IMR-90 (cell line): ENCODE data around the gene FKBP1B. TPM values are rescaled to one million over a fixed set of nuclear protein-coding genes. Genes with fewer than 3 reads are reported as not detected.
"Not testable (repeated sequence)": the region's sequence is repeated elsewhere in the genome, so short reads cannot be mapped to it uniquely, and the experiment has no call there.

Experiments used
- ATAC-seq: fragments of 200-7000 bp; cut with Tn5 transposase; 2 replicates; pipeline ENCODE4 v1.9.1; 2020; ENCODE audit warnings: low read depth, mild to moderate bottlenecking, moderate library complexity
- BruUV-seq: library from RNA; stranded (reverse); fragments of 400-500 nt; replicated peaks from 2 replicates; lab custom pipeline; 2021; lab: Mats Ljungman, UMichigan
- CTCF ChIA-PET: fragments of 300-600 bp; formaldehyde crosslinking; extraction: SDS; loops from one replicate; lab custom pipeline; 2021; ENCODE audit warnings: antibody characterized with exemption; lab: Yijun Ruan, JAX
- POLR2A ChIA-PET: fragments of 300-600 bp; sonication (Branson Sonifier 250); formaldehyde crosslinking; loops from one replicate; lab custom pipeline; 2022; ENCODE audit warnings: antibody characterized with exemption; ENCODE audit not compliant: unreplicated experiment; lab: Charles Lee
- DNase-seq: peaks from one replicate; pipeline ENCODE4 v3.0.0; 2013
- H2AFZ ChIP-seq: replicated peaks from 2 replicates; pipeline ENCODE3; 2013; ENCODE audit warnings: low read length, mild to moderate bottlenecking; ENCODE audit not compliant: poor library complexity
- H2AK5ac ChIP-seq: 2 replicates; pipeline ENCODE4 v1.6.1; 2013; ENCODE audit warnings: low read depth, low read length, inconsistent platforms
- H2AK9ac ChIP-seq: replicated peaks from 2 replicates; pipeline ENCODE3; 2013; ENCODE audit warnings: mild to moderate bottlenecking, low read depth, low read length, moderate library complexity; ENCODE audit not compliant: poor library complexity
- H2BK120ac ChIP-seq: 2 replicates; pipeline ENCODE4 v1.6.1; 2013; ENCODE audit warnings: low read depth, low read length, inconsistent platforms
- H2BK15ac ChIP-seq: 3 replicates; pipeline ENCODE4 v1.6.1; 2013; ENCODE audit warnings: low read depth, low read length, inconsistent platforms
- H2BK20ac ChIP-seq: 2 replicates; pipeline ENCODE4 v1.6.1; 2013; ENCODE audit warnings: low read depth, mild to moderate bottlenecking, inconsistent platforms, low read length, moderate library complexity
- H2BK5ac ChIP-seq: 2 replicates; pipeline ENCODE4 v1.6.1; 2013; ENCODE audit warnings: mild to moderate bottlenecking, low read depth, low read length, inconsistent platforms; ENCODE audit not compliant: poor library complexity, severe bottlenecking
- H3K14ac ChIP-seq: replicated peaks from 2 replicates; pipeline ENCODE4 v1.6.1; 2013; ENCODE audit warnings: low read depth, low read length, inconsistent platforms
- H3K18ac ChIP-seq: 2 replicates; pipeline ENCODE4 v1.6.1; 2013; ENCODE audit warnings: low read depth, low read length, control low read depth
- H3K23ac ChIP-seq: 2 replicates; pipeline ENCODE4 v1.6.1; 2013; ENCODE audit warnings: low read depth, low read length, inconsistent platforms
- H3K27ac ChIP-seq: 2 replicates; pipeline ENCODE4 v1.5.1; 2013; ENCODE audit warnings: mild to moderate bottlenecking, control low read depth, low read length; ENCODE audit not compliant: insufficient read depth
- H3K27me3 ChIP-seq: 2 replicates; pipeline ENCODE4 v1.6.1; 2013; ENCODE audit warnings: low read length; ENCODE audit not compliant: control insufficient read depth, insufficient read depth
- H3K36me3 ChIP-seq: 2 replicates; pipeline ENCODE4 v1.6.1; 2013; ENCODE audit warnings: low read length, mixed read lengths; ENCODE audit not compliant: control insufficient read depth, insufficient read depth
- H3K4ac ChIP-seq: 2 replicates; pipeline ENCODE4 v1.6.1; 2013; ENCODE audit warnings: low read depth, low read length, inconsistent platforms
- H3K4me1 ChIP-seq: 2 replicates; pipeline ENCODE4 v1.6.1; 2013; ENCODE audit warnings: low read length, mixed read lengths; ENCODE audit not compliant: control insufficient read depth, insufficient read depth
- H3K4me2 ChIP-seq: 2 replicates; pipeline ENCODE4 v1.6.1; 2013; ENCODE audit warnings: low read depth, mild to moderate bottlenecking, control low read depth, low read length, moderate library complexity
- H3K4me3 ChIP-seq: 2 replicates; pipeline ENCODE4 v1.5.1; 2013; ENCODE audit warnings: low read depth, mild to moderate bottlenecking, control low read depth, low read length, moderate library complexity; ENCODE audit not compliant: insufficient read depth
- H3K56ac ChIP-seq: 2 replicates; pipeline ENCODE4 v1.6.1; 2013; ENCODE audit warnings: low read length, inconsistent platforms; ENCODE audit not compliant: insufficient read depth; ENCODE audit errors: extremely low read depth
- H3K79me1 ChIP-seq, 2 experiments: 2 replicates each; pipeline ENCODE4 v1.6.1; 2013; ENCODE audit warnings: low read length in 2 of 2, inconsistent platforms in 1 of 2, low read depth in 1 of 2
- H3K9ac ChIP-seq: 2 replicates; pipeline ENCODE4 v1.6.1; 2013; ENCODE audit warnings: low read depth, low read length, control low read depth
- H3K9me1 ChIP-seq: 2 replicates; pipeline ENCODE4 v1.6.1; 2013; ENCODE audit warnings: low read length, inconsistent platforms; ENCODE audit not compliant: insufficient read depth
- H3K9me3 ChIP-seq: 2 replicates; pipeline ENCODE4 v1.6.1; 2013; ENCODE audit warnings: low read length; ENCODE audit not compliant: control insufficient read depth, insufficient read depth
- H4K20me1 ChIP-seq: 2 replicates; pipeline ENCODE4 v1.6.1; 2013; ENCODE audit warnings: low read length, inconsistent platforms; ENCODE audit not compliant: insufficient read depth
- H4K5ac ChIP-seq: 2 replicates; pipeline ENCODE4 v1.6.1; 2013; ENCODE audit warnings: mild to moderate bottlenecking, low read depth, low read length, control low read depth
- H4K8ac ChIP-seq, 2 experiments: 2 replicates each; pipeline ENCODE4 v1.6.1; 2013; ENCODE audit warnings: low read depth in 2 of 2, low read length in 2 of 2, control low read depth in 1 of 2, inconsistent platforms in 1 of 2
- H4K91ac ChIP-seq: 2 replicates; pipeline ENCODE4 v1.6.1; 2013; ENCODE audit warnings: low read depth, low read length, inconsistent platforms; ENCODE audit not compliant: insufficient read depth
- CEBPB ChIP-seq: IDR thresholded peaks from 2 replicates; pipeline ENCODE4 v1.6.1; 2012; ENCODE audit warnings: low read depth, low read length, improper control_type of control experiment
- FOS ChIP-seq: fragments of 150-350 bp; IDR thresholded peaks from 2 replicates; pipeline ENCODE4 v1.6.1; 2016; ENCODE audit warnings: low read depth, low read length
- MAFK ChIP-seq: IDR thresholded peaks from 2 replicates; pipeline ENCODE4 v1.6.1; 2012; ENCODE audit warnings: low read depth, low read length, improper control_type of control experiment
- NFE2L2 ChIP-seq: fragments of 150-350 bp; IDR thresholded peaks from 2 replicates; pipeline ENCODE4 v1.6.1; 2016; ENCODE audit warnings: low read depth, mild to moderate bottlenecking, low read length
- POLR2A ChIP-seq: IDR thresholded peaks from 2 replicates; pipeline ENCODE4 v1.6.1; 2012; ENCODE audit warnings: mild to moderate bottlenecking, low read depth, low read length
- RAD21 ChIP-seq: IDR thresholded peaks from 2 replicates; pipeline ENCODE4 v1.6.1; 2012; ENCODE audit warnings: low read length, improper control_type of control experiment
- RCOR1 ChIP-seq: IDR thresholded peaks from 2 replicates; pipeline ENCODE4 v1.6.1; 2012; ENCODE audit warnings: mild to moderate bottlenecking, low read length, improper control_type of control experiment; ENCODE audit not compliant: insufficient replicate concordance
- RFX5 ChIP-seq: IDR thresholded peaks from 2 replicates; pipeline ENCODE4 v1.8.0; 2012; ENCODE audit warnings: low read depth, mild to moderate bottlenecking, low read length, moderate library complexity
- SMC3 ChIP-seq: fragments of 150-350 bp; IDR thresholded peaks from 2 replicates; pipeline ENCODE4 v1.6.1; 2016; ENCODE audit warnings: low read depth, mild to moderate bottlenecking, antibody characterized with exemption, low read length, moderate library complexity
- WGBS, 2 experiments: methylation state at CpG; one replicate each; pipeline versions ENCODE4 v1.1.5 to v1.1.7; 2013; ENCODE audit warnings: missing lambda C conversion rate in 2 of 2; ENCODE audit not compliant: insufficient read length in 1 of 2; ENCODE audit errors: extremely low coverage in 2 of 2; 5-methylcytosine and 5-hydroxymethylcytosine counted together
- dilution Hi-C: fragments of 300-500 bp; cut with HindIII; formaldehyde crosslinking; loops from one replicate; pipeline ENCODE4 v1.14.3; 2018; ENCODE audit warnings: low sequenced_read_pairs; ENCODE audit not compliant: unreplicated experiment
- in situ Hi-C: fragments of 300-500 bp; cut with MboI; formaldehyde crosslinking; loops from 3 replicates; pipeline ENCODE4 v1.14.3; 2019; ENCODE audit warnings: low sequenced_read_pairs, inconsistent platforms, mixed read lengths
- intact Hi-C: fragments of 100-400 bp; cut with micrococcal nuclease; formaldehyde crosslinking; loops from 2 replicates; pipeline ENCODE4 v1.10.0; 2022
- polyA plus RNA-seq, 3 experiments: library from polyadenylated mRNA; depleted of rRNA; stranded (reverse); fragments of >200 nt; gene quantifications; 2 replicates each; pipeline ENCODE4 v1.2.3, GENCODE V29; 2012; ENCODE audit warnings: low replicate concordance in 1 of 3
- total RNA-seq: library from RNA; depleted of rRNA; stranded (reverse); fragments of >200 nt; gene quantifications from 2 replicates; pipeline ENCODE4 v1.2.3, GENCODE V29; 2012
- TF ChIP-seq, protein P1 (sequence below): fragments of 150-350 bp; IDR thresholded peaks from 2 replicates; pipeline ENCODE4 v1.6.1; 2016; ENCODE audit warnings: low read depth, mild to moderate bottlenecking, low read length, moderate library complexity, borderline replicate concordance

FKBP1B gene
- total and polyA plus RNA-seq, 2 of the 4 experiments (the other 2 are of a cell fraction), result 10.2 to 15.1 TPM

DNA sequence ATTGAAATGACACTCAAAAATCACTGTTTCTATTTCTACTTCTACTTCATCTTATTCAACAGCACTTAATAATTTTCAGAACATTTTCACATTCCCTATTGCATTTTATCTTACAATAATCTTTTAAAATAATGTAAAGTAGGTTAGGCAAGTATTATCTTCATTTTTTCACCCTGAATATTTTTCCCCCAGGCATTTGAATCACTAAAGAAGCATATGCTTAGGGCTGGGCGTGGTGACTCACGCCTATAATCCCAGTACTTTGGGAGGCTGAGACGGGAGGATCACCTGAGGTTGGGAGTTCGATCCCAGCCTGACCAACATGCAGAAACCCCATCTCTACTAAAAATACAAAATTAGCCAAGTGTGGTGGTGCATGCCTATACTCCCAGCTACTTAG lies 9.0 kb upstream of the FKBP1B start:
- Histone ChIP-seq H3K27ac (no peak overlapping the region), H4K5ac (no peak overlapping the region), H3K14ac (no peak overlapping the region), H2AK9ac (no peak overlapping the region), H2BK15ac (no peak overlapping the region), H3K79me1 (peaks cover 10 to 28% of the 10 kb centered on the region in 2 experiments; a peak in 3 of 4 replicates), H3K4ac (no peak overlapping the region), H3K36me3 (peaks cover 11% of the 10 kb centered on the region), H3K9ac (no peak overlapping the region), H2BK5ac (no peak overlapping the region), H3K23ac (no peak overlapping the region), H2BK120ac (no peak overlapping the region), H3K9me3 (no peaks in the 10 kb centered on the region), H2AFZ (no peak overlapping the region), H3K4me1 (no peaks in the 10 kb centered on the region), H3K27me3 (no peaks in the 10 kb centered on the region), H3K9me1 (peaks cover 5% of the 10 kb centered on the region; the same call in 1 of the 2 replicates), H4K91ac (no peak overlapping the region), H4K20me1 (no peaks in the 10 kb centered on the region), H2BK20ac (no peak overlapping the region), H3K4me3 (no peak overlapping the region), H3K4me2 (no peak overlapping the region), H4K8ac (no peak overlapping the region), H3K56ac (no peak overlapping the region), H3K18ac (no peak overlapping the region), H2AK5ac (no peak overlapping the region)
- no CpG with 5 or more reads among the region's 4 CpGs for WGBS, 2 experiments
- ATAC-seq, result no peak
- dilution Hi-C loops, result no loop called here
- no peak for DNase-seq
- TF ChIP-seq RCOR1 (no peak), RFX5 (no peak), MAFK (no peak), POLR2A (no peak), CEBPB (no peak), NFE2L2 (no peak), RAD21 (no peak), FOS (no peak), SMC3 (no peak)
- TF ChIP-seq, protein P1, sequence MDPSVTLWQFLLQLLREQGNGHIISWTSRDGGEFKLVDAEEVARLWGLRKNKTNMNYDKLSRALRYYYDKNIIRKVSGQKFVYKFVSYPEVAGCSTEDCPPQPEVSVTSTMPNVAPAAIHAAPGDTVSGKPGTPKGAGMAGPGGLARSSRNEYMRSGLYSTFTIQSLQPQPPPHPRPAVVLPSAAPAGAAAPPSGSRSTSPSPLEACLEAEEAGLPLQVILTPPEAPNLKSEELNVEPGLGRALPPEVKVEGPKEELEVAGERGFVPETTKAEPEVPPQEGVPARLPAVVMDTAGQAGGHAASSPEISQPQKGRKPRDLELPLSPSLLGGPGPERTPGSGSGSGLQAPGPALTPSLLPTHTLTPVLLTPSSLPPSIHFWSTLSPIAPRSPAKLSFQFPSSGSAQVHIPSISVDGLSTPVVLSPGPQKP, result no peak
- CTCF ChIA-PET, result no interaction called here
- BruUV-seq, result no TSS peak
- in situ Hi-C loops, result no loop called here
- POLR2A ChIA-PET, result no interaction called here
- intact Hi-C loops, result loop anchor here (10.0 kb wide), 1 partner anchor 96 kb away; the partner anchor contains the start of gene UBXN2A

- DNase-seq, H3K4me2 ChIP-seq, H3K56ac ChIP-seq, H3K4me1 ChIP-seq, H3K36me3 ChIP-seq, dilution Hi-C loops, H2AFZ ChIP-seq, H3K4ac ChIP-seq, POLR2A ChIA-PET, H3K27ac ChIP-seq, H3K18ac ChIP-seq, ATAC-seq, H4K5ac ChIP-seq, in situ Hi-C loops, H2BK20ac ChIP-seq, H2BK120ac ChIP-seq, H3K27me3 ChIP-seq, H3K4me3 ChIP-seq, H4K20me1 ChIP-seq, H3K14ac ChIP-seq, CTCF ChIA-PET, H3K9me3 ChIP-seq, H4K91ac ChIP-seq, H2AK9ac ChIP-seq, H3K9ac ChIP-seq, H4K8ac ChIP-seq, H3K23ac ChIP-seq, H2BK15ac ChIP-seq, BruUV-seq, H2BK5ac ChIP-seq, H3K9me1 ChIP-seq: not testable (repeated sequence)
- Histone ChIP-seq H3K79me1 (peaks cover 10 to 28% of the 10 kb centered on the region in 2 experiments; a peak in 3 of 4 replicates), H2AK5ac (peak overlapping the region; percentile 28; the same call in 1 of the 2 replicates)
- intact Hi-C loops, result loop anchor here (10.0 kb wide), 1 partner anchor 98 kb away; the partner anchor contains the start of gene UBXN2A
- 100% methylated on average over 3 of the region's 6 CpGs; no CpG with 5 or more reads in 1 of the 2 experiments for WGBS, 2 experiments
Measured at GRCh38 chr2:24043133-24043532, 6.4 kb upstream of the FKBP1B start.
